ENCODE results near the gene ATOH8. TPM values are rescaled to one million over a fixed set of nuclear protein-coding genes. Genes with fewer than 3 reads are reported as not detected.

Gene ATOH8
- total and polyA plus RNA-seq, 2 donors (not counting 1 experiment from before 2014, with no cell fraction given) = not detected

DNA sequence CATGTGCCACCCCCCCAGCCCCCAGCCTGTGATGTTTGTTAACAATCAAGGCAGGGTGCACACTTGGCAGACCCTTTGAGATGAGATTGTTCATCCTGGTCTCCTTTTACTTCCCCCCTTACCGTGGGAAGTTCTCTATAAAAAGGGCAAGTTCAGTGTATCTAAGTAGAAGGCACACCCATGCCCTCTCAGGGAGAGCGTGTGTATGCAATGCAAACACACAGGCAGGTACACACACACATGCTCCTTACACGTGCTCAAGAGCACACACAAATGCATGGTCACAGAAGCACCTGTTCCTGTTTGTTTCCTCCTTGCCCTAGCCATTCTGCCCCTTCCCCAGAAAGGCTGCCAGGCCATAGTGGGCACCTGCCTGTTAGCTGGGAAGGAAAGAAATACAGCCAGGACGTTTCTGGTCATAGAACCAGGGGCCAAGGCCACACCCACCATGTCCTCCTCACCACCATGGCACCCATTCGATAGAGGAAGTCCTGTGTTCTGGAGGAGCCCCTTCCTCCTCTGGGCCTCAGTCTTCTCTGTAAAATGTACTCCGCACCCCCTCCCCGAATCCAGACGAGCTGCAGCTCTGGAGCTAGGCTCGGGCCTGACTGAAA lies 3.1 kb downstream of the ATOH8 start:
- H3K4me3 Mint-ChIP-seq = peak overlapping the region; percentile 16

DNA sequence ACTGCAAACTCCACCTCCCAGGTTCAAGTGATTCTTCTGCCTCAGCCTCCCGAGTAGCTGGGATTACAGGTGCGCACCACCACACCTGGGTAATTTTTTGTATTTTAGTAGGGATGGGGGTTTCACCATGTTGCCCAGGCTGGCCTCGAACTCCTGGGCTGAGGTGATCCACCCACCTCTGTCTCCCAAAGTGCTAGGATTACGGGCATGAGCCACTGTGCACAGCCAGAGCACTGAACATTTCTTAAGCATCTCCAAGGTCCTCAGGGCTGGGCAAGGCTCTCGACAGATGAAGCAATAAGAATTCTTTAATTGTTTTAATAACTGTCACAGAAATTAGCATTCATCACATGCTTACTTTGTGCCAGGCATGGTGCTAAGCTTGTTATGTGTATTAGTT lies 4.1 kb downstream of the ATOH8 start:
- no peak overlapping the region for H3K4me3 ChIP-seq (ENCODE audit: control extremely low read depth in 1 of 5, extremely low read depth in 1 of 5, insufficient read depth in 1 of 5, low read depth in 2 of 5, low read length in 4 of 5)
- peaks cover 22% of the 10 kb centered on the region for H3K4me1 Mint-ChIP-seq
- intact Hi-C loops (cut with micrococcal nuclease) = no loop called here
- no peak overlapping the region for H3K9ac ChIP-seq (ENCODE audit: low read length)
- H3K79me2 ChIP-seq (ENCODE audit: control insufficient read depth, insufficient read depth, low read length) = no peaks in the 10 kb centered on the region
- H3K9me3 Mint-ChIP-seq (ENCODE audit: insufficient read depth) = no peaks in the 10 kb centered on the region
- H3K27me3 ChIP-seq (replicated peaks in 1 of 4; ENCODE audit: control extremely low read depth in 1 of 4, control insufficient read depth in 3 of 4, insufficient read depth in 4 of 4, low read length in 3 of 4) = peaks cover 0 to 67% (median 28%) of the 10 kb centered on the region in 4 experiments
- ChIA-PET CTCF (interaction anchor here (0.6 kb wide), 1 partner anchor 133 kb away, joined by 3 read pairs; no protein-coding TSS in a partner anchor), POLR2A (no interaction called here)
- peaks cover 44% of the 10 kb centered on the region for H3K27me3 Mint-ChIP-seq
- H3K4me3 Mint-ChIP-seq = no peak overlapping the region
- H3K36me3 ChIP-seq (replicated peaks in 1 of 2; ENCODE audit: control extremely low read depth in 1 of 2, control insufficient read depth in 1 of 2, extremely low read depth in 1 of 2, insufficient read depth in 2 of 2, low read length in 1 of 2) = no peaks in the 10 kb centered on the region
- no peak for TF ChIP-seq EZH2 (IDR thresholded peaks at IDR 0.05; ENCODE audit: borderline replicate concordance, insufficient read depth, low read depth, low read length, poor library complexity, severe bottlenecking)
- TF ChIP-seq, protein P1, sequence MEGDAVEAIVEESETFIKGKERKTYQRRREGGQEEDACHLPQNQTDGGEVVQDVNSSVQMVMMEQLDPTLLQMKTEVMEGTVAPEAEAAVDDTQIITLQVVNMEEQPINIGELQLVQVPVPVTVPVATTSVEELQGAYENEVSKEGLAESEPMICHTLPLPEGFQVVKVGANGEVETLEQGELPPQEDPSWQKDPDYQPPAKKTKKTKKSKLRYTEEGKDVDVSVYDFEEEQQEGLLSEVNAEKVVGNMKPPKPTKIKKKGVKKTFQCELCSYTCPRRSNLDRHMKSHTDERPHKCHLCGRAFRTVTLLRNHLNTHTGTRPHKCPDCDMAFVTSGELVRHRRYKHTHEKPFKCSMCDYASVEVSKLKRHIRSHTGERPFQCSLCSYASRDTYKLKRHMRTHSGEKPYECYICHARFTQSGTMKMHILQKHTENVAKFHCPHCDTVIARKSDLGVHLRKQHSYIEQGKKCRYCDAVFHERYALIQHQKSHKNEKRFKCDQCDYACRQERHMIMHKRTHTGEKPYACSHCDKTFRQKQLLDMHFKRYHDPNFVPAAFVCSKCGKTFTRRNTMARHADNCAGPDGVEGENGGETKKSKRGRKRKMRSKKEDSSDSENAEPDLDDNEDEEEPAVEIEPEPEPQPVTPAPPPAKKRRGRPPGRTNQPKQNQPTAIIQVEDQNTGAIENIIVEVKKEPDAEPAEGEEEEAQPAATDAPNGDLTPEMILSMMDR (IDR thresholded peaks at IDR 0.05) = no peak
- DNase-seq = no peak
- peaks cover 32 to 33% of the 10 kb centered on the region in 2 donors for H3K4me1 ChIP-seq (ENCODE audit: control insufficient read depth in 2 of 2, insufficient read depth in 2 of 2, low read length in 2 of 2)
- peaks cover 5% of the 10 kb centered on the region for H4K20me1 ChIP-seq (ENCODE audit: control insufficient read depth, insufficient read depth, low read length, poor library complexity, severe bottlenecking)
- H3K4me2 ChIP-seq (replicated peaks; ENCODE audit: low read depth, low read length, poor library complexity, severe bottlenecking) = no peak overlapping the region
- peaks cover 0 to 7% (median 0%) of the 10 kb centered on the region in 3 donors for H3K9me3 ChIP-seq (ENCODE audit: control extremely low read depth in 1 of 3, control insufficient read depth in 2 of 3, insufficient read depth in 1 of 3, low read length in 2 of 3)
- no peak overlapping the region for H2AFZ ChIP-seq (ENCODE audit: insufficient read depth, low read depth, low read length, poor library complexity, severe bottlenecking)
- 80% methylated on average over 2 of the region's 5 CpGs for WGBS (ENCODE audit: insufficient coverage)
- H3K27ac Mint-ChIP-seq = no peak overlapping the region
- ATAC-seq (ENCODE audit: low read depth) = no peak
- no peak overlapping the region for H3K27ac ChIP-seq (ENCODE audit: low read length in 2 of 2)

More for the DNA sequence above, 3.1 kb downstream of the ATOH8 start:
- WGBS (ENCODE audit: insufficient coverage) = 82% methylated on average over 8 of the region's 9 CpGs
- H3K27me3 Mint-ChIP-seq = peaks cover 42% of the 10 kb centered on the region
- peaks cover 5% of the 10 kb centered on the region for H4K20me1 ChIP-seq (ENCODE audit: control insufficient read depth, insufficient read depth, low read length, poor library complexity, severe bottlenecking)
- no peak overlapping the region for H3K9ac ChIP-seq (ENCODE audit: low read length)
- H3K4me3 ChIP-seq (ENCODE audit: control extremely low read depth in 1 of 5, extremely low read depth in 1 of 5, insufficient read depth in 1 of 5, low read depth in 2 of 5, low read length in 4 of 5) = no peak overlapping the region
- no peak overlapping the region for H2AFZ ChIP-seq (ENCODE audit: insufficient read depth, low read depth, low read length, poor library complexity, severe bottlenecking)
- peaks cover 0 to 12% (median 0%) of the 10 kb centered on the region in 3 donors for H3K9me3 ChIP-seq (ENCODE audit: control extremely low read depth in 1 of 3, control insufficient read depth in 2 of 3, insufficient read depth in 1 of 3, low read length in 2 of 3)
- peaks cover 26% of the 10 kb centered on the region for H3K4me1 Mint-ChIP-seq
- no peak overlapping the region for H3K27ac ChIP-seq (ENCODE audit: low read length in 2 of 2)
- no peaks in the 10 kb centered on the region for H3K9me3 Mint-ChIP-seq (ENCODE audit: insufficient read depth)
- no peak for TF ChIP-seq EZH2 (IDR thresholded peaks at IDR 0.05; ENCODE audit: borderline replicate concordance, insufficient read depth, low read depth, low read length, poor library complexity, severe bottlenecking)
- TF ChIP-seq, protein P1 (IDR thresholded peaks at IDR 0.05) = no peak
- H3K79me2 ChIP-seq (ENCODE audit: control insufficient read depth, insufficient read depth, low read length) = no peaks in the 10 kb centered on the region
- ChIA-PET CTCF (interaction anchor here (0.6 kb wide), 1 partner anchor 134 kb away, joined by 3 read pairs; no protein-coding TSS in a partner anchor), POLR2A (no interaction called here)
- H3K36me3 ChIP-seq (replicated peaks in 1 of 2; ENCODE audit: control extremely low read depth in 1 of 2, control insufficient read depth in 1 of 2, extremely low read depth in 1 of 2, insufficient read depth in 2 of 2, low read length in 1 of 2) = no peaks in the 10 kb centered on the region
- no peak overlapping the region for H3K27ac Mint-ChIP-seq
- H3K4me2 ChIP-seq (replicated peaks; ENCODE audit: low read depth, low read length, poor library complexity, severe bottlenecking) = no peak overlapping the region
- DNase-seq (no peak), ATAC-seq (ENCODE audit: low read depth) (no peak)
- peaks cover 33 to 37% of the 10 kb centered on the region in 2 donors for H3K4me1 ChIP-seq (ENCODE audit: control insufficient read depth in 2 of 2, insufficient read depth in 2 of 2, low read length in 2 of 2)
- peaks cover 0 to 72% (median 32%) of the 10 kb centered on the region in 4 experiments for H3K27me3 ChIP-seq (replicated peaks in 1 of 4; ENCODE audit: control extremely low read depth in 1 of 4, control insufficient read depth in 3 of 4, insufficient read depth in 4 of 4, low read length in 3 of 4)
- intact Hi-C loops (cut with micrococcal nuclease) = no loop called here
